Fibroblast of skin of abdomen (primary cell): ENCODE measurements around the gene STX3.
"Not testable (repeated sequence)": the region's sequence is repeated elsewhere in the genome, so short reads cannot be mapped to it uniquely, and the experiment has no call there.

ENCODE experiments used
- DNase-seq: peaks from one replicate; pipeline ENCODE4 v3.0.0-alpha.2; 2013

Gene STX3

DNA sequence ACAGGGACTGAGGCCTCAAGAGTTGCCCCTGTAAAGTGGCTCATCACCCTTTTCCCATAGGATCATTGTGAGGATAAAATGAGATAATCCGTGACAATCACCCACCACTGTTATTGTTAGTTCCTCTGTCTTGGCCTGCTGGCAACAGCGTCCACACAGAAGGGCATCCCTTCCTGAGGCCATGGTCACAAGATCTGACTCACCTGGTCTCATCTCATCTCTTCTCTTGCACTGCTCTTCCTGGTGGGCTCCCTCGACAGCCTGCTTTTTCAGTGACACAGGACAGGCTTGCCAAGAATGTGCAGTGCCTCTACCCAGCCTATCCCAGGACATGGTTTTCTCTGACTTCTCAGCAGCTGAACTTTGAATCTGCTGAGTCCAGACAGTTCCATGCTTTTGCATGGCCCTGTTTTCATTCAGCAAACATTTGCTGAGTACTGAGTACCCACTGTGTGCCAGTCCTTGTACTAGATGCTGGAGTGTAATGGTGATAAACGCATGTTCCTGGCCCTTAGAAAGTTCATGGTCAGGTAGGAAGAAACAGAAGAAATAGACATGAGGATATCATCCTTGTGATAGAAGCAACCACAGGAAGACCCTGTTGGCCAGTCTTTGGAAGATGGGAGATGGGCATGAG lies 3.3 kb downstream of the STX3 start:
- no peak for DNase-seq

DNA sequence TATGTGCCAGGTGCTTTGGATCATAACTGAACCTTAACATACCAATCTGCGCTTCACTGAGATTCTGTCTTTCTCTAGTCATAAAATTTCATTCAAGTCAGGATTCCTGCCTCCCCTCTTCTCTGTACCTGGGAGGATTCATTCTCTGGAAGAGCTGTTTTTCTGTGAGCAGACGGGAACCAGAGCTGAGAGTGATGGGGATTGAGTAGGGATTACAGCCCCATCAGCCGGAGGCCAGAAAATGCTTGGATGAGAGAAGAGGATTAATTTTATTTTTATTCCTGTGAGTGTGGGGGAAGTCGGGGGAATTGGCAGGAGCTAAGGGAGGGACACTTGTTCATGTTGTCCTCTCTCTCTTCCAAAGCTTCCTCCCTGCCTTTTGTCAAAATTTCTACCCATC lies 4.7 kb downstream of the STX3 start:
- DNase-seq: no peak

- no peak for DNase-seq
Observed at GRCh38 chr11:59760771-59761170, 5.6 kb downstream of the STX3 start.

- no peak for DNase-seq
Observed at GRCh38 chr11:59761993-59762392, 6.8 kb downstream of the STX3 start.

DNA sequence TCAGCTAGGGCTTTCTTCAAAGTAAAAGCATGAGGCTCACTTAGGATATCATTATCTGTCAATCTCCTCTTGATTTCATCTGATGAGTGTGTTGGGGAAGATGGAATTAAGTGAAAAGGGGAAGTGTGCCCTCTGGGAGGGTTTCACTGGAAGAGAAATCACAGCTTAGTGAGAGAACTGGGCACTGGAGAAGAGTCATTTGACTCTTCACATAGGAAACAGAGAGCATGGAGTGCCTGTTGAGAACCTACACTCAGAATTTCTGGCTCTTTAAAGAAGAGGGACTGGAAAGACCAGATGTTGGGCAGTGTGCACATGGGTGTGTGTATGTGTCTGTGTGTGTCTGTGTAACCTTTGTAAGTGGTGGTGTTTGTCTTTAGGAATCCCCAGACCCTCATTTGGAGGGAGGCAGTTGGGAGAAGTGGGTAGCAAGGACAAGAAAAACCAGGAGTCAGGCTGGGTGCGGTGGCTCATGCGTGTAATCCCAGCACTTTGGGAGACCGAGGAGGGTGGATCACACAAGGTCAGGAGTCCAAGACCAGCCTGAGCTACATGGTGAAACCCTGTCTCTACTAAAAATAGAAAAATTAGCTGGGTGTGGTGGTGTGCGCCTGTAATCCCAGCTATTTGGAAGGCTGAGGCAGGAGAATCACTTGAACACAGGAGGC lies 10.0 kb downstream of the STX3 start:
- no peak for DNase-seq

DNA sequence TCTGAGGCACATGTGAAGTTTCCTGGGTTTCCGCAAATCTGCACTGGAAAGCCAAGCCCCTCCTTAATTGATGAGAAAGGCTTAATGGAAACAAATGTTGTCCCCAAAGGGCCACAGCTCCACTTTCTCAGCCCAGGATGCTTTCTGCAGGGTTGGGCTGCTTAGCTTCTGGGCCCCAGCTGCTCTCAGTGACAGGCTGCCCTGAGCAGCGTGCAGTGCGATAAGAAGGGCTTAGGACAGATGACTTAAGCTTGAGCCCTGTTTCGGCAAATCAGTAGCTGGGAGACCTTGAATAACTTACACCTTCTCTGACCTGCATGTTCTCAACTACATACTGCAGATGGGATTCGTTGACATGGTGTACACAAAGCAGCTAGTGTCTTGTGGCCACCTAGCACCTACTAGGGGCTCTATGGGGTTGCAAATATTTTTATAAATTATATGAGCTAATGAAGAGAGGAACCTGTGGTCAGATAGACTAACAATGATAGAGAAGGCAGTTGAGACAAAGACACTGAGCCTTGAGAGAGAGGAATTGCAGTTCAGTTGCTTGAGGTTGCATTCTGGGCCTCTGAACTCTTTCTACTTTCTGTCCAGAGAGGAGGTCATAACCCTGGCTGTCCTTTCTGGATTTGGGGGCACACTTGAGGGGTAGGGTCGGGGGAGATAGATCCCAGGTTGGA lies 11.5 kb downstream of the STX3 start:
- DNase-seq: no peak

DNA sequence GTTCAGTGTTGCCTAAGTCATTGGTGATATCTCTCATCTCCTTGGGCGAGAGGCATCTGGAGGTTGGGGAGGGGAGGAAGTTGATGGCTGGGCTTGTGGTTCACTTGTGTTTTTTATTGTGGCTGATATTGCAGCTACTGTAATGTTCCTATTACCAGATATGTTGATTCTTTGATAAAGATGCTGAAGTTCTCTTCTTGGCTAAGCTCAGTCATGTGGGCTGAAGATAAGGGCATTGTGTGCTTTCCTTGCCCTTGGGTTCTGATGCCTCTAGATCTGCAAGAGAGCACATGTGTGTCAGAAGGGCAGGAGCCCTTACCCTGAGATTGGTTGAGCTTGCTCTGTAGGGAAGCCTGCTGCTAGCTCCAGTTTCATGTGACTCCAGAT lies 12.0 kb downstream of the STX3 start:
- no peak for DNase-seq

DNA sequence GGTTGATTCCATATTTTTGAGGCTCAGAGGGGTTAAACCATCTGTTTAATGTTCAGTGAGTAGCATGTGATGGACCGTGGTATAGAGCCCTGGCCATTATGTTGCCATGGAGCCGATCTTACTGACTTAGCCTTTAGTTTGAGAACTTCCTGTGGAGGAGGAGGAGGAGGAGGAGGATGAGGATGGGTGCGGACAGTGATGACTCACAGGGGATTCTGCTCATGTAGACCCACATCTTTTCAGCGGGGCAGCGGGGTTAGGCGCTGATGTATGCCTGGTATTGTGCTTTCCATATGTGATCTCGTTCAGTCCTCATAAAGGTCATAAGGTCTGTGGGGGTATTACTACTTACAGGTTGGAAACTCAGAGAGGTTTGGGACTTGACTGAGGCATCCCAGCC lies 13.9 kb downstream of the STX3 start:
- DNase-seq: no peak

GRCh38 chr11:59769828-59770227 lies 14.7 kb downstream of the STX3 start:
- DNase-seq: no peak

DNA sequence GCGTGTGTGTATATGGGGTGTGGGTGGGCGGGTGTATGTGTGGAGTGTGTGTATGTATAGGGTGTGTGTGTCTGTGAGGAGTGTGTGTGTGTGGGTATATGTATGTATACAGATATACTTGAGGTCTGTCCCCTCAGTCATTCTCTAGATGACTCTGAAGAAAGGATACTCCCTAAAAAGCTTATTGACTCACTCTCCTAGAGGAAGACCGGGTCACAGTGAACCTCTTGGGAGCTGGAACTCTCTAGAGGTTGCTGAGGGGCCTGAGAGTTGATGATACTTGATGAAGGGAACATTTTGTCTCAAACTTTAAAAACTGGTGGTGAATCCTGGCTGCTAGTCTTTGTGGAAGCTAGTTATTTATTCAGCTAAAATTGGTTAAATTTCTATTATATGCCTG lies 15.1 kb downstream of the STX3 start:
- DNase-seq: no peak

DNA sequence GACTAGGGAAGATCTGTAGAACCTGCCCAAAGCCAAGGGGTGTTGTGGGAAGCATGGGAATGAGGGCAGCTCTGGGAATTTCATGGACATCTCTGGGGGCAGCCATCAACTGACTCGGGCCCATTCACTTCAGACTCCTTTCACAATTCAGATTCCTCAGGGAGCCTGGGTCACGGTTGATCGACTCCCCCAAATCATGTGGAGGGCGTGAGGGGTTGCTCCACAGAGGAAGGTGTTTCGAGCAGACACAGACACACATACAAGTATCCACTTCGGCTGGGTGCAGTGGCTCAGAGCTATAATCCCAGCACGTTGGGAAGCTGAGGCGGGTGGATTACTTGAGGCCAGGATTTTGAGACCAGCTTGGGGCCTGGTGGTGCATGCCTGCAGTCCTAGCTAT lies 15.7 kb downstream of the STX3 start:
- DNase-seq: no peak

DNA sequence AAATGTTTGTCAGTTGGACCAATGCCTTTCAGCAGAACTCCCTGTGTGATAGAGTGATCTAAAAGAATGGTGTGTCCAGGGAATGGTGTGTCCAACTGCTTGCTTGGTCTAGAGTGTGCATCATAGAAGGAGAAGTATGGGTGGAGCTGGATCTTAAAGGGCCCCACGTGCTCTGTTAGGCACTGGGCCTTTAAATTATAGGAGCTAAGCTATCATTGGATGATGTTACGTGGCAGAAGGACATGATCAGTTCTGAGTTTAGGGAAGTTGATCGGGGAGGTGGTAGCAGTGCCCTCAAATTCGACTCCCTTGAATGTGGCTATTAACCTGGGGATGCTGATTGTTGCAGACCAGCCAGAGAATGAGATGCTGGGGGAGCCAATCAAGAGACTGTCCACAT lies 16.4 kb downstream of the STX3 start:
- no peak for DNase-seq

GRCh38 chr11:59773083-59773440 lies 17.9 kb downstream of the STX3 start:
- no peak for DNase-seq

DNA sequence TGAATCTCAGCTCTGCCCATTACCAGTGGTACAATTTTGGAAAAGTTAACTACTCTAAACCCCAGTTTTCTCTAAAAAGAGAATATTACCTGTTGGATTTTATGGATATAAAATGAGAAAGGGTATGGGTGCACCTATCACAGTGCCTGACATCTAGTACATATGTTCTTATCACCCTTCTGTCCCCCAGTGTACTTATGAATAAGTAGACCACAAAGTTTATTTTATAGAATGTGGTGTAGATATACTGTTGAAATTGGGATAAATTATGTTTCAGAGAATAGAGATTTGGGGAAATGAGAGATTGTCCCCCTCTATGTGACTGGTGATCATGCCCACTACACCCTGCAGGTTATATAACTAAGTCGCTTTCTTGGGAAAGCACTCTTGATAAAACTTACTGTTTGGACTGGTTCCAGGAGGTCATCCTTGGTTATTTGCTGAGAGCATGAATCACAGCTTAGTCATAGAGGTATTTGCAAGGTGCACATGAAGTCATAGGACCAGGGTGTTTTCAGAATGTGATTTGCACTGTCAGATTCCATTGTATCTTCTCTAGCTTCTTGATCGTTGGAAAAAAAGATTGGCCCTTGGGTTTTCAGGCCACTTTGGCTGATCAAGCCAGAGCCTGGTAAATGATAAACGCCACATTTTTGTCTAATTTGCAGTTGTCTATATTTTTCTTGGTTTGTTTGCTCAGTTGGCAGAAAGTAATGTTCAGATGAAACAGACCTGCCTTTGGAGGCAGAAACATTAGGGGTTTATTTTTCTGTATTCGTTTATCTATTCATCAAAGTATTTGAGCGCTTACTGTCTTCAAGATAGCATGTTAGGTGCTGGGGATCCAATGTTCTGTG lies 21.3 kb downstream of the STX3 start:
- DNase-seq: peak; percentile 22

- no peak for DNase-seq
Observed at GRCh38 chr11:59777104-59777503, 21.9 kb downstream of the STX3 start.

DNA sequence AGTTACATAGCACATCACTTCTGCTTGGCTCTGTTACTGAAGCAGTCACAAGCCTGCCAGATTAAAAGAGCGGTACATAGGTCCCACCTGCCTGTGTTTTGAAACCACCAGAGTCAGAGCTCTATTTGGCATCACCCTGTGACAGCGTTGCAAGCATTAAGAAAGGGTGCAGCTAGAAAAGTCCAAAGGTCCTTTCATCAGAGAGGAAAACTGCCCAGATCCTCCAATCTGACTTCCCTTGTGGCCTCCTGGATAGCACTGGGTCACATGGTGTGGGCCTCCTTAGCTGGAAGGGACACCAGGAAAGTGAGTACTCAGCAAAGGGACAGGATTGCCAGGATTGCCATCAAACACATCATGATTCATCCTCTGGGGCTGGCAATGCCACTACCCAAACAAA lies 22.9 kb downstream of the STX3 start:
- no peak for DNase-seq

DNA sequence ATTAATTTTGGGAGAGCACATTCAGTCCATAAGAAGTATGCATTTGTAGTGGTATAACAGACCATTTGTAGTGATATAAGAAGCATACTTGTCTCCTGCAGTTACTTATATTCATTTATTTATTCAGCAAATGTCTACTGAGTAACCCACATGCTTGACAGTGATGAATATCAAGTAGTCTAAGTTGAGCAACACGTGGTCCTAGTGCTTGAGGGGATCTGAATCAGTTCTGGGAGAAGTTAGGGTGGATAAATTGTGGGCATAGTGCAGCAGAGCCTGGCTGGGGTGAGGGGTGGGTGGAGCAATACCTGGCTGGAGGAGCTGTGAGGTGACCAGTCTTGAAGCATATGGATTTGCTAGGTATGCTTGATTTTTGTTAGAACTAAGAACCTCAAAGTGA lies 24.3 kb downstream of the STX3 start:
- no peak for DNase-seq

GRCh38 chr11:59782080-59782479 lies 26.9 kb downstream of the STX3 start:
- no peak for DNase-seq

DNA sequence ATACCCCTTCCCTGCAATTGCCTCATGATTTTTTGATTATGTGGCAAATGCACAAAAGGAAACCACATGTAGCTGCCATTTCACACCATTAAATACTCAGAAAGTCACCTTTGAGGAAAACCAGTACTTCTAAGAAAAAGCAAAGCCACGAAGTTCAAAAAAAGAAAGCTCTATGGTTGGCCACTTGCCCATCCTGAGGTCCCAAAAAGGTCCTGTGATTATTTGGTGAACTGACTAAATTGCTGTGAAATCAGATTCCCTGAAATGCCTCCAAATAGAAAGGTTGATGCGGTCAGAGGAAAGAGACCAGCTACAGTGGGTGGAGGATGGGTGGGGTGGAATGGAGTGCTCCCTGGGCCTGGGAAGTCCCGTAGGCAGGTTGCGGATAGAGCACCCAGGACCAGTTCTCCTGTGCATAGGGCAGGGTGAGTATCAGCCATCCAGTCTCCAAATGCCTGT lies 28.5 kb downstream of the STX3 start:
- no peak for DNase-seq

- DNase-seq: not testable (repeated sequence)
Observed at GRCh38 chr11:59784441-59784840, 29.3 kb downstream of the STX3 start.

DNA sequence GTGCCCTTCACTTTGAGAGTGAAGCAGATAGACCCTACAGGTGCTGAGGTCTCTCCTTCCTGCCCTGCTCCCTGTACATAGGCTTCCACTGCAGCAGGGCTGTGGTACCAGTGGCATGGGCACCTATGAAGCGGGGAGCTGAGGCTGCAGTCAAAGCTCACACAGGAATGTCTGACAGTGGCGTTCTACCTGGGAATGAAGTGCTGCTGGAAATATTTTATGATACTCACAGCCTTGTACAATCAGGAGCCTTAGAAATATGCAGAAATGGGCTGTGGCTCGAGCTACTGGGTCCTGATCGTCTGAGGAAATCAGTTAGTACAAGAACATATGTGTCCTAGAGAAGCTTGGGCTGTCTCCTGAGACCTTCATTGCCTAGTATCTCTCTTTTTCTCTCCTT lies 30.6 kb downstream of the STX3 start:
- no peak for DNase-seq

DNA sequence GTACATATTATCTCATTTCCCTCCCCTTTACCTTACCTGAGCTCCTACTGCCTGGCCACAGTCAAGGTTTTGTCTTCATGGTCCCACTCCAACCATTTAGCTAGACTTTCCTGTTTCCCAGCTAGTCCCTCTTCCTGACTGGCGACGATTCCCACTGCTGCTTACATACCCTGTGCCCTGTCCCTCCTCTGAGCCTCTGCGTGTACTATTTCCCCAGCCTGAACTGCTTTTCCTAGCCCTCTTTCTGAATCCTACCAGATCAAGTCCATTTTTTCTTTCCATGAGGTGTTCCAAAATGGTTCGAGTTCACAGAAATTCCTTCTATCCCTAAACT lies 32.0 kb downstream of the STX3 start:
- no peak for DNase-seq

GRCh38 chr11:59787816-59788215 lies 32.6 kb downstream of the STX3 start:
- DNase-seq: peak; percentile 36
